PC-3 (cell line): ENCODE data around the gene FOXO1. TPM values are rescaled to one million over a fixed set of nuclear protein-coding genes. Genes with fewer than 3 reads are reported as not detected.

Source experiments
- ATAC-seq: fragments of 200-7000 bp; cut with Tn5 transposase; 2 replicates; pipeline ENCODE4 v1.9.1; 2020; ENCODE audit warnings: mild to moderate bottlenecking, moderate library complexity
- BruUV-seq: library from RNA; stranded (reverse); fragments of 400-500 nt; replicated peaks from 2 replicates; lab custom pipeline; 2021; lab: Mats Ljungman, UMichigan
- CTCF ChIA-PET: fragments of 300-600 bp; sonication (Branson Sonifier 250); formaldehyde crosslinking; loops from one replicate; lab custom pipeline; 2022; ENCODE audit warnings: antibody characterized with exemption; lab: Charles Lee
- POLR2A ChIA-PET: fragments of 300-600 bp; sonication (Branson Sonifier 250); formaldehyde crosslinking; loops from one replicate; lab custom pipeline; 2022; ENCODE audit warnings: antibody characterized with exemption; ENCODE audit not compliant: unreplicated experiment; lab: Charles Lee
- DNase-seq: peaks from one replicate; pipeline ENCODE4 v3.0.0-alpha.2; 2015
- H2AFZ ChIP-seq: fragments of 300-600 bp; sonication (generic); 2 replicates; pipeline ENCODE4 v1.6.0; 2016; ENCODE audit warnings: antibody characterized with exemption, low read length
- H3F3A ChIP-seq: fragments of 300-600 bp; sonication (generic); one replicate; pipeline ENCODE4 v1.6.0; 2017; ENCODE audit warnings: antibody characterized with exemption, low read length, control low read depth, mild to moderate bottlenecking; ENCODE audit not compliant: unreplicated experiment
- H3K27ac ChIP-seq: fragments of 300-600 bp; sonication (generic); 2 replicates; pipeline ENCODE4 v1.5.1; 2016; ENCODE audit warnings: mild to moderate bottlenecking, low read length
- H3K27me3 ChIP-seq: fragments of 300-600 bp; sonication (generic); 2 replicates; pipeline ENCODE4 v1.6.1; 2016; ENCODE audit warnings: low read length, mixed read lengths
- H3K36me3 ChIP-seq: fragments of 300-600 bp; sonication (generic); 2 replicates; pipeline ENCODE4 v1.6.1; 2016; ENCODE audit warnings: low read depth, mixed run types, low read length, mixed read lengths
- H3K4me1 ChIP-seq: fragments of 300-600 bp; sonication (generic); 2 replicates; pipeline ENCODE4 v1.5.1; 2016; ENCODE audit warnings: low read length; ENCODE audit not compliant: insufficient read depth
- H3K4me2 ChIP-seq: fragments of 300-600 bp; sonication (generic); 2 replicates; pipeline ENCODE4 v1.6.0; 2016; ENCODE audit warnings: low read length
- H3K4me3 ChIP-seq: fragments of 300-600 bp; sonication (generic); 2 replicates; pipeline ENCODE4 v1.5.1; 2016; ENCODE audit warnings: mild to moderate bottlenecking, low read length, mixed read lengths
- H3K79me2 ChIP-seq: fragments of 300-600 bp; sonication (generic); 2 replicates; pipeline ENCODE4 v1.6.1; 2017; ENCODE audit warnings: low read length, mixed read lengths
- H3K9ac ChIP-seq: fragments of 300-600 bp; sonication (generic); 2 replicates; pipeline ENCODE4 v1.6.0; 2016; ENCODE audit warnings: mild to moderate bottlenecking, low read length
- H3K9me2 ChIP-seq: fragments of 300-600 bp; sonication (generic); replicated peaks from 2 replicates; pipeline ENCODE4 v1.6.1; 2016; ENCODE audit warnings: mixed run types, low read length, mixed read lengths
- H3K9me3 ChIP-seq: fragments of 300-600 bp; sonication (generic); 2 replicates; pipeline ENCODE4 v1.6.1; 2016; ENCODE audit warnings: low read length, mixed read lengths
- H4K20me1 ChIP-seq: fragments of 300-600 bp; sonication (generic); 2 replicates; pipeline ENCODE4 v1.6.1; 2016; ENCODE audit warnings: low read length, mixed read lengths
- EZH2 ChIP-seq: fragments of 300-600 bp; sonication (generic); IDR thresholded peaks from one replicate; pipeline ENCODE4 v1.6.1; 2017; ENCODE audit warnings: antibody characterized with exemption, mild to moderate bottlenecking, low read length; ENCODE audit not compliant: unreplicated experiment
- EZH2phosphoT487 ChIP-seq: fragments of 300-600 bp; sonication (generic); IDR thresholded peaks from 2 replicates; pipeline ENCODE4 v1.6.1; 2018; ENCODE audit warnings: mild to moderate bottlenecking, antibody characterized with exemption, low read length, borderline replicate concordance
- intact Hi-C: fragments of 100-400 bp; cut with micrococcal nuclease; formaldehyde crosslinking; loops from 2 replicates; pipeline ENCODE4 v1.9.0; 2023
- total RNA-seq: library from RNA; depleted of rRNA; stranded (reverse); fragments of >200 nt; gene quantifications from 2 replicates; pipeline ENCODE4 v1.2.3, GENCODE V29; 2014
- TF ChIP-seq, protein P1 (sequence below): fragments of 300-600 bp; sonication (generic); conservative IDR thresholded peaks from 2 replicates; pipeline ENCODE4 v1.5.1; 2017; ENCODE audit warnings: antibody characterized with exemption, low read depth, mild to moderate bottlenecking, low read length

Gene FOXO1
- total RNA-seq, 1 experiment from 2014 or later: 2.7 TPM

DNA sequence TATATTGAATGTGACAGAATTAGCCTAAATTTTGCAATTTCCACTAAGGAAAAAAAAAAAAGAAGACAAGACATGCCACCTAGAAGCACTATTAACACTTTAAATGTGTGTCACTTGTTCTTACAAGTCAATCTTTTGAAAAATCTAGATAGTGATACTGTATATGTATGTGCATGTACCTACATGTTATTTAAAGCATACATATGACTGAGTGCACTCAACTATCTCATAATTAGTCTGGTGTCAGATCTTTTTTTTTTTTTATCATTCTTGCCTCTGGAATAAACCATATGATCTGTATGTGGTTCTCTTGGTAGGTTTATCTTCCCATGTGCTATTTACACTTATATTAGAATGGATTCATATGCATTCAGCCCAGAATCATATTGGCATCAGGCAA lies 62.3 kb downstream of the FOXO1 start:
- H3K4me1 ChIP-seq: no peaks in the 10 kb centered on the region
- H3K79me2 ChIP-seq: peaks cover 19% of the 10 kb centered on the region
- DNase-seq (no peak), ATAC-seq (no peak)
- H3K27me3 ChIP-seq: no peaks in the 10 kb centered on the region
- H3K9me2 ChIP-seq: no peaks in the 10 kb centered on the region
- no peaks in the 10 kb centered on the region for H3K36me3 ChIP-seq
- H3K9me3 ChIP-seq: no peaks in the 10 kb centered on the region
- no peak overlapping the region for H3K4me3 ChIP-seq
- ChIA-PET CTCF (no interaction called here), POLR2A (no interaction called here)
- intact Hi-C loops: no loop called here
- H2AFZ ChIP-seq: no peak overlapping the region
- H3K4me2 ChIP-seq: no peak overlapping the region
- no peak for TF ChIP-seq EZH2phosphoT487
- no peak for TF ChIP-seq EZH2
- TF ChIP-seq, protein P1, sequence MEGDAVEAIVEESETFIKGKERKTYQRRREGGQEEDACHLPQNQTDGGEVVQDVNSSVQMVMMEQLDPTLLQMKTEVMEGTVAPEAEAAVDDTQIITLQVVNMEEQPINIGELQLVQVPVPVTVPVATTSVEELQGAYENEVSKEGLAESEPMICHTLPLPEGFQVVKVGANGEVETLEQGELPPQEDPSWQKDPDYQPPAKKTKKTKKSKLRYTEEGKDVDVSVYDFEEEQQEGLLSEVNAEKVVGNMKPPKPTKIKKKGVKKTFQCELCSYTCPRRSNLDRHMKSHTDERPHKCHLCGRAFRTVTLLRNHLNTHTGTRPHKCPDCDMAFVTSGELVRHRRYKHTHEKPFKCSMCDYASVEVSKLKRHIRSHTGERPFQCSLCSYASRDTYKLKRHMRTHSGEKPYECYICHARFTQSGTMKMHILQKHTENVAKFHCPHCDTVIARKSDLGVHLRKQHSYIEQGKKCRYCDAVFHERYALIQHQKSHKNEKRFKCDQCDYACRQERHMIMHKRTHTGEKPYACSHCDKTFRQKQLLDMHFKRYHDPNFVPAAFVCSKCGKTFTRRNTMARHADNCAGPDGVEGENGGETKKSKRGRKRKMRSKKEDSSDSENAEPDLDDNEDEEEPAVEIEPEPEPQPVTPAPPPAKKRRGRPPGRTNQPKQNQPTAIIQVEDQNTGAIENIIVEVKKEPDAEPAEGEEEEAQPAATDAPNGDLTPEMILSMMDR: no peak
- no peak overlapping the region for H3K9ac ChIP-seq
- BruUV-seq: no TSS peak
- no peaks in the 10 kb centered on the region for H3F3A ChIP-seq
- no peak overlapping the region for H3K27ac ChIP-seq
- H4K20me1 ChIP-seq: no peaks in the 10 kb centered on the region

DNA sequence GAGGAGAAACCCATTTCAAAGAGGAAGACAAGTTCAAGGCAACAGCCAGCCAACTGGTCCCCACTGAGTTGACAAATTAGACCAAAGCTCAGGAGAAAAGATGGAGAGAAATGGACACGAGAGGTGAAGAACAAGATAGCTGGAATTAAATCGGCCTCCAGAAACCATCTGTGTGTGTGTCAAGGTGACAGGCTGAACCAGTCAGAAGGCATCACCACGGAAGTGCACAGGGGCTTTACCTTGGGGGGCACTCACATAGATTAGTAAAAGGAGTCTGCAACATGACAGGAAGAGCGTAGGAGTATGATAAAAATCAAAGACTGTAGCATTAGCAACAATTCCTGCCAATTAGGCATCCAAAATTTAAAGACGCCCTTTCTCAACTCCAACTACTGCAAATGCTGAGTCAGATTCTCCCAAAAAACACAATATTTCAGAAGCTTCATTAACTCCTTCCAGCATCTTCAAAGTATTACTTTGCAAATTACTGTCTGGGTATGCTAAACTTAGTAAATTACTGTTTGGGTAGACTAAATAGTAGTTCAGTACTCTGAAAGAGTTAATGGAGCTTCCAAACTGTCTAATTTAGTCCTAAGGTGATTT lies 66.2 kb downstream of the FOXO1 start:
- Histone ChIP-seq H3K4me3 (no peak overlapping the region), H4K20me1 (no peaks in the 10 kb centered on the region), H3K4me2 (no peak overlapping the region), H3K79me2 (0 out of 2 replicates have a peak, but pooled peaks cover 6% of the 10 kb centered on the region), H3K9me3 (no peaks in the 10 kb centered on the region), H3K4me1 (no peaks in the 10 kb centered on the region), H3K27ac (no peak overlapping the region), H3K36me3 (no peaks in the 10 kb centered on the region), H3K27me3 (no peaks in the 10 kb centered on the region), H3K9ac (no peak overlapping the region), H3F3A (no peaks in the 10 kb centered on the region), H3K9me2 (no peaks in the 10 kb centered on the region), H2AFZ (no peak overlapping the region)
- no peak for DNase-seq
- ChIA-PET CTCF (no interaction called here), POLR2A (interaction anchor here (0.6 kb wide), 1 partner anchor 411 kb away, joined by 3 read pairs; no protein-coding TSS in a partner anchor)
- TF ChIP-seq EZH2phosphoT487 (no peak), EZH2 (no peak)
- TF ChIP-seq, protein P1: no peak
- intact Hi-C loops: no loop called here
- no TSS peak for BruUV-seq
- no peak for ATAC-seq

DNA sequence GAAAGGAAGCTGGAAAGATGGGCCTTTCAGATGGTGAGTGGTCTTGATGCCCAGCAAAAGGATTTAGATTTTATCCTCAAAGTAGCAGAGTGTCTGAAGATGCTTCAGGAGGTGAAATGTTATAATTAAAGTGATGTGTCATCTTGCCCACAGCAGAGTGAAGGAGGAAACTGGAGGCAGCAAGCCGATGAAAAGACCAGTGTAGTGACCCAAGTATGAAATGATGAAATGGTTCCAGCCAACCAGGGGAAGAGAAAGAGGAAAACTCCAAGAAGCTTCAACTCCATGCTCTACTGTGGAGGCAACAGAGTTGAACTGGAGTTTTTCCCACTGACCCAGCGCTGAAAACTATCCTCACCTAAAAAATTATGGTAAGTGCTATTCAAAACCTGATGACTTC lies 66.7 kb downstream of the FOXO1 start:
- no peaks in the 10 kb centered on the region for H3K27me3 ChIP-seq
- BruUV-seq: no TSS peak
- DNase-seq (no peak), ATAC-seq (no peak)
- no peaks in the 10 kb centered on the region for H3K36me3 ChIP-seq
- H3K9me2 ChIP-seq: no peaks in the 10 kb centered on the region
- no peak overlapping the region for H3K4me2 ChIP-seq
- 0 out of 2 replicates have a peak, but pooled peaks cover 6% of the 10 kb centered on the region for H3K79me2 ChIP-seq
- no peaks in the 10 kb centered on the region for H4K20me1 ChIP-seq
- H3F3A ChIP-seq: no peaks in the 10 kb centered on the region
- no peak overlapping the region for H3K27ac ChIP-seq
- H2AFZ ChIP-seq: no peak overlapping the region
- H3K9me3 ChIP-seq: no peaks in the 10 kb centered on the region
- intact Hi-C loops: no loop called here
- no peak overlapping the region for H3K4me3 ChIP-seq
- H3K4me1 ChIP-seq: no peaks in the 10 kb centered on the region
- ChIA-PET CTCF (no interaction called here), POLR2A (no interaction called here)
- TF ChIP-seq EZH2phosphoT487 (no peak), EZH2 (no peak)
- TF ChIP-seq, protein P1: no peak
- H3K9ac ChIP-seq: no peak overlapping the region
